K562 (cell line): ENCODE measurements around the gene AQP9. TPM values are rescaled to one million over a fixed set of nuclear protein-coding genes. Genes with fewer than 3 reads are reported as not detected.

Source experiments
- ATAC-seq: fragments of 200-7000 bp; cut with Tn5 transposase; 3 replicates; pipeline ENCODE4 v1.9.1; 2020; ENCODE audit warnings: moderate library complexity
- BruUV-seq: library from RNA; stranded (reverse); fragments of 400-500 nt; replicated peaks from 2 replicates; lab custom pipeline; 2021; lab: Mats Ljungman, UMichigan
- CTCF ChIA-PET: fragments of 300-600 bp; formaldehyde crosslinking; extraction: SDS; loops from one replicate; lab custom pipeline; 2021; ENCODE audit warnings: low intra/inter-chr PET ratio; lab: Yijun Ruan, JAX
- POLR2A ChIA-PET: fragments of 300-600, 350-650 bp; sonication (Branson Sonifier 250); formaldehyde crosslinking; extraction: SDS; loops from one replicate; lab custom pipeline; 2021; ENCODE audit warnings: antibody characterized with exemption, inconsistent platforms; lab: Yijun Ruan, JAX
- DNase-seq, 4 experiments: peaks; one replicate each; pipeline versions ENCODE4 v3.0.0 to v3.0.0-alpha.2; 2011 to 2018; ENCODE audit warnings: low spot score in 3 of 4, mixed read lengths in 3 of 4; ENCODE audit errors: extremely low read depth in 1 of 4
- FAIRE-seq: peaks from 2 replicates; lab custom pipeline; 2011; peaks lifted over from hg19 to GRCh38; lab: Jason Lieb, UNC
- H2AFZ ChIP-seq: 2 replicates; pipeline ENCODE4 v1.6.0; 2011; ENCODE audit warnings: low read depth, low read length, control low read depth, inconsistent platforms
- H3K27ac ChIP-seq: fragments of 200-600 bp; 3 replicates; pipeline ENCODE4 v1.8.0; 2011; ENCODE audit warnings: low read depth, mild to moderate bottlenecking, control low read depth, inconsistent platforms, low read length, moderate library complexity, mixed read lengths; ENCODE audit errors: extremely low read depth
- H3K27me3 ChIP-seq, 2 experiments: fragments of 300-600 bp in 1 of 2; 2 replicates in 1 of 2; 3 replicates in 1 of 2; pipeline versions ENCODE4 v1.6.0 to v1.8.0; 2011; ENCODE audit warnings: inconsistent platforms in 2 of 2, low read length in 2 of 2, mild to moderate bottlenecking in 1 of 2, mixed read lengths in 1 of 2, moderate library complexity in 1 of 2; ENCODE audit not compliant: control insufficient read depth in 2 of 2, insufficient read depth in 2 of 2
- H3K36me3 ChIP-seq: fragments of 300-600 bp; 3 replicates; pipeline ENCODE4 v1.8.0; 2011; ENCODE audit warnings: mild to moderate bottlenecking, low read length, inconsistent platforms; ENCODE audit not compliant: control insufficient read depth, insufficient read depth
- H3K4me1 ChIP-seq, 2 experiments: fragments of 200-600 bp in 1 of 2; replicated peaks in 1 of 2; 2 replicates in 1 of 2; 3 replicates in 1 of 2; pipeline versions ENCODE4 v1.5.1 to v1.8.0; 2011; ENCODE audit warnings: inconsistent platforms in 2 of 2, low read length in 2 of 2, mild to moderate bottlenecking in 1 of 2, mixed read lengths in 1 of 2, moderate library complexity in 1 of 2; ENCODE audit not compliant: control insufficient read depth in 2 of 2, insufficient read depth in 2 of 2
- H3K4me2 ChIP-seq: 2 replicates; pipeline ENCODE4 v1.6.1; 2011; ENCODE audit warnings: low read length, control low read depth, inconsistent platforms, mixed read lengths; ENCODE audit not compliant: insufficient read depth
- H3K4me3 ChIP-seq: fragments of 200-600 bp; sonication (generic), shearing (Covaris generic); 2 replicates; pipeline ENCODE4 v1.5.1; 2016; ENCODE audit warnings: control low read depth, inconsistent platforms
- H3K79me2 ChIP-seq: fragments of 200-600 bp; 3 replicates; pipeline ENCODE4 v1.8.0; 2011; ENCODE audit warnings: low read length, inconsistent platforms; ENCODE audit not compliant: control insufficient read depth, insufficient read depth
- H3K9ac ChIP-seq, 2 experiments: 2 replicates each; pipeline versions ENCODE4 v1.6.0 to v1.6.1; 2011; ENCODE audit warnings: low read depth in 2 of 2, low read length in 2 of 2, control low read depth in 1 of 2, inconsistent platforms in 1 of 2, mild to moderate bottlenecking in 1 of 2, mixed read lengths in 1 of 2; ENCODE audit not compliant: insufficient read depth in 1 of 2
- H3K9me1 ChIP-seq: one replicate; pipeline ENCODE4 v1.6.0; 2011; ENCODE audit warnings: inconsistent platforms, mild to moderate bottlenecking, low read length, moderate library complexity; ENCODE audit not compliant: control insufficient read depth, insufficient read depth
- H3K9me3 ChIP-seq: replicated peaks from 2 replicates; pipeline ENCODE4 v1.5.1; 2011; ENCODE audit warnings: low read depth, low read length, inconsistent platforms; ENCODE audit not compliant: control insufficient read depth, insufficient read depth
- H4K20me1 ChIP-seq: replicated peaks from 2 replicates; pipeline ENCODE4 v1.6.1; 2011; ENCODE audit warnings: low read length, inconsistent platforms, mixed read lengths; ENCODE audit not compliant: control insufficient read depth, insufficient read depth
- ATF2 ChIP-seq: sonication (generic); formaldehyde crosslinking; IDR thresholded peaks from 2 replicates; pipeline ENCODE4 v1.8.1; 2022; ENCODE audit warnings: missing genetic modification reagents
- C11orf30 ChIP-seq: fragments of 450-650 bp; IDR thresholded peaks from 2 replicates; pipeline ENCODE4 v1.6.1; 2016; ENCODE audit warnings: low read depth, mild to moderate bottlenecking
- CHD2 ChIP-seq: IDR thresholded peaks from 2 replicates; pipeline ENCODE4 v1.6.1; 2011; ENCODE audit warnings: low read depth, low read length
- MAFF ChIP-seq: IDR thresholded peaks from 2 replicates; pipeline ENCODE4 v1.6.1; 2012; ENCODE audit warnings: low read length, improper control_type of control experiment
- MAFG ChIP-seq: fragments of 450-650 bp; conservative IDR thresholded peaks from 2 replicates; pipeline ENCODE4 v1.6.1; 2016; ENCODE audit warnings: missing genetic modification characterization, missing compliant biosample characterization
- MAFK ChIP-seq: IDR thresholded peaks from 2 replicates; pipeline ENCODE4 v1.6.1; 2011; ENCODE audit warnings: low read length, improper control_type of control experiment
- SMAD2 ChIP-seq: fragments of 150-350 bp; IDR thresholded peaks from 2 replicates; pipeline ENCODE4 v1.6.1; 2014; ENCODE audit warnings: low read depth, mild to moderate bottlenecking, low read length
- TRIM28 ChIP-seq: fragments of 450-650 bp; IDR thresholded peaks from 2 replicates; pipeline ENCODE4 v1.6.1; 2017
- ZNF316 ChIP-seq: fragments of 450-650 bp; IDR thresholded peaks from 2 replicates; pipeline ENCODE4 v1.6.1; 2016
- ZNF668 ChIP-seq: fragments of 250-450 bp; sonication (Bioruptor Pico); IDR thresholded peaks from 2 replicates; pipeline ENCODE4 v1.8.0; 2022; ENCODE audit warnings: mild to moderate bottlenecking, inconsistent platforms
- WGBS: fragments of 100-300 bp; shearing (Covaris generic); methylation state at CpG from one replicate; pipeline ENCODE4 v1.1.6; 2016; ENCODE audit warnings: low coverage, mixed read lengths; ENCODE audit not compliant: insufficient coverage; ENCODE audit errors: missing lambda C conversion rate; 5-methylcytosine and 5-hydroxymethylcytosine counted together
- in situ Hi-C: fragments of 300-500 bp; cut with MboI; formaldehyde crosslinking; loops from 4 replicates; pipeline ENCODE4 v1.15.0; 2018; ENCODE audit warnings: inconsistent platforms, mixed read lengths
- intact Hi-C: fragments of 100-400 bp; cut with micrococcal nuclease; formaldehyde crosslinking; loops from 2 replicates; pipeline ENCODE4 v1.14.2; 2022
- polyA plus RNA-seq, 8 experiments: library from polyadenylated mRNA; depleted of rRNA in 4 of 8; stranded (reverse) in 5 of 8; unstranded in 3 of 8; fragments of >200 nt; fragmentation: Nextera tagmentation in 2 of 8; fragmentation: Illumina TruSeq in 1 of 8; extraction: Ambion mirVana in 2 of 8; extraction: Trizol in 1 of 8; gene quantifications; 2 replicates each; pipeline versions ENCODE4 v1.2.1 to v1.2.3, GENCODE V29; 2011 to 2014; ENCODE audit warnings: inconsistent platforms in 1 of 8, missing spikeins in 1 of 8
- total RNA-seq, 7 experiments: library from RNA; depleted of rRNA in 6 of 7; stranded (reverse); fragments of >200 nt in 6 of 7; fragmentation: Illumina TruSeq in 2 of 7; extraction: Trizol in 2 of 7; gene quantifications; 2 replicates each; pipeline versions ENCODE4 v1.2.1 to v1.2.3, GENCODE V29; 2011 to 2021; ENCODE audit warnings: low replicate concordance in 1 of 7

The AQP9 gene
- total and polyA plus RNA-seq, 9 of the 15 experiments (the other 6 are each of a cell fraction or from before 2014, with no cell fraction given), result 0.04 to 0.33 (median 0.07) TPM; not detected in 4

GRCh38 chr15:58174709-58175108, 36.5 kb downstream of the AQP9 start:
- no peak for DNase-seq
- H3K4me2 ChIP-seq, result no peak overlapping the region
- POLR2A ChIA-PET, result interaction anchor here (1.6 kb wide), 2 partner anchors 17 to 22 kb away, joined by 3 to 4 read pairs; no protein-coding TSS in a partner anchor
- H3K9me1 ChIP-seq, result no peaks in the 10 kb centered on the region
- CTCF ChIA-PET, result no interaction called here
- intact Hi-C loops (no loop called here), in situ Hi-C loops (no loop called here)
- no peaks in the 10 kb centered on the region for H4K20me1 ChIP-seq
- H3K4me3 ChIP-seq, result no peak overlapping the region
- H3K36me3 ChIP-seq, result no peaks in the 10 kb centered on the region
- no peak overlapping the region for H3K9ac ChIP-seq
- H2AFZ ChIP-seq, result no peak overlapping the region
- H3K9me3 ChIP-seq, result no peaks in the 10 kb centered on the region
- ATAC-seq, result no peak
- no peaks in the 10 kb centered on the region for H3K27me3 ChIP-seq
- no peak for FAIRE-seq
- H3K27ac ChIP-seq, result no peak overlapping the region
- no TSS peak for BruUV-seq
- 88% methylated on average over 5 of the region's 5 CpGs for WGBS
- H3K79me2 ChIP-seq, result no peaks in the 10 kb centered on the region
- H3K4me1 ChIP-seq, result peaks cover 13 to 31% of the 10 kb centered on the region in 2 experiments
- TF ChIP-seq ZNF316, result peak; percentile 46
- peak; percentile 31; the same call in 1 of the 2 replicates for TF ChIP-seq MAFF
- no peak for TF ChIP-seq SMAD2

GRCh38 chr15:58175955-58176354, 37.8 kb downstream of the AQP9 start:
- H3K9me1 ChIP-seq, result no peaks in the 10 kb centered on the region
- no TSS peak for BruUV-seq
- no peak overlapping the region for H3K4me3 ChIP-seq
- no peak for DNase-seq
- TF ChIP-seq ZNF316 (peak; percentile 91), C11orf30 (peak; percentile 77), MAFG (peak; percentile 59), ZNF668 (no peak), MAFK (peak; percentile 64; the same call in 1 of the 2 replicates), MAFF (peak; percentile 69), TRIM28 (no peak), CHD2 (no peak), ATF2 (CRISPR knock-in tag) (no peak)
- TF ChIP-seq, all 486 proteins: peak for 5
- Histone ChIP-seq H3K4me2 (no peak overlapping the region), H3K27me3 (no peaks in the 10 kb centered on the region), H2AFZ (no peak overlapping the region), H3K9ac (no peak overlapping the region), H3K9me3 (no peaks in the 10 kb centered on the region; the same call in 1 of the 2 replicates), H3K27ac (no peak overlapping the region), H3K4me1 (peaks cover 13 to 44% of the 10 kb centered on the region in 2 experiments), H3K36me3 (no peaks in the 10 kb centered on the region), H3K79me2 (no peaks in the 10 kb centered on the region), H4K20me1 (no peaks in the 10 kb centered on the region)
- intact Hi-C loops (no loop called here), in situ Hi-C loops (no loop called here)
- ChIA-PET CTCF (no interaction called here), POLR2A (interaction anchor here (1.1 to 1.6 kb wide), 3 partner anchors 16 to 23 kb away, joined by 3 to 4 read pairs (median 3); no protein-coding TSS in a partner anchor)
- 76% methylated on average over 4 of the region's 4 CpGs for WGBS
- ATAC-seq (no peak), FAIRE-seq (no peak)
